OCI-LY1 (cell line): ENCODE measurements around the gene DUSP3.

Experiments
- H2AFZ ChIP-seq: fragments of 200-600 bp; sonication (generic), shearing (Covaris generic); 2 replicates; pipeline ENCODE4 v1.6.0; 2014; ENCODE audit warnings: antibody characterized with exemption, mild to moderate bottlenecking, low read length
- H3F3A ChIP-seq: fragments of 200-600 bp; sonication (generic), shearing (Covaris generic); 2 replicates; pipeline ENCODE4 v1.6.0; 2014; ENCODE audit warnings: mild to moderate bottlenecking, antibody characterized with exemption, low read length, moderate library complexity; ENCODE audit not compliant: insufficient read depth
- H3K27ac ChIP-seq: fragments of 200-600 bp; sonication (generic); 2 replicates; pipeline ENCODE4 v1.5.1; 2014; ENCODE audit warnings: low read length, mixed run types, mild to moderate bottlenecking, low read depth; ENCODE audit not compliant: poor library complexity, severe bottlenecking
- H3K27me3 ChIP-seq: fragments of 200-600 bp; sonication (generic); 2 replicates; pipeline ENCODE4 v1.6.0; 2014; ENCODE audit warnings: antibody characterized with exemption, mild to moderate bottlenecking, low read length, moderate library complexity; ENCODE audit not compliant: insufficient read depth
- H3K36me3 ChIP-seq: fragments of 200-600 bp; sonication (generic); 2 replicates; pipeline ENCODE4 v1.6.1; 2014; ENCODE audit warnings: mild to moderate bottlenecking, antibody characterized with exemption, low read length, moderate library complexity, mixed read lengths; ENCODE audit not compliant: insufficient read depth
- H3K4me1 ChIP-seq: fragments of 200-600 bp; sonication (generic); 2 replicates; pipeline ENCODE4 v1.5.1; 2014; ENCODE audit warnings: mild to moderate bottlenecking, low read length, moderate library complexity; ENCODE audit not compliant: insufficient read depth, severe bottlenecking
- H3K4me2 ChIP-seq: fragments of 200-600 bp; sonication (generic), shearing (Covaris generic); 2 replicates; pipeline ENCODE4 v1.6.1; 2014; ENCODE audit warnings: low read length
- H3K4me3 ChIP-seq: fragments of 200-600 bp; sonication (generic); 2 replicates; pipeline ENCODE4 v1.5.1; 2014; ENCODE audit warnings: low read length, low read depth, mild to moderate bottlenecking, mixed read lengths; ENCODE audit not compliant: poor library complexity, severe bottlenecking
- H3K79me2 ChIP-seq: fragments of 200-600 bp; shearing (Covaris generic); 2 replicates; pipeline ENCODE4 v1.6.1; 2016; ENCODE audit warnings: mixed run types, low read length, mixed read lengths; ENCODE audit not compliant: insufficient read depth
- H3K9ac ChIP-seq: fragments of 200-600 bp; sonication (generic), shearing (Covaris generic); 2 replicates; pipeline ENCODE4 v1.6.1; 2014; ENCODE audit warnings: mild to moderate bottlenecking, low read length, mixed read lengths
- H3K9me2 ChIP-seq: fragments of 200-600 bp; sonication (generic), shearing (Covaris generic); 2 replicates; pipeline ENCODE4 v1.6.1; 2014; ENCODE audit warnings: low read depth, mild to moderate bottlenecking, low read length, mixed read lengths
- H3K9me3 ChIP-seq: fragments of 200-600 bp; shearing (Covaris generic); 2 replicates; pipeline ENCODE4 v1.6.1; 2014; ENCODE audit warnings: low read length, mixed read lengths
- H4K20me1 ChIP-seq: fragments of 200-600 bp; sonication (generic), shearing (Covaris generic); 2 replicates; pipeline ENCODE4 v1.6.0; 2016; ENCODE audit warnings: mild to moderate bottlenecking, low read length; ENCODE audit not compliant: insufficient read depth
- CTCF ChIP-seq: fragments of 200-600 bp; sonication (generic), shearing (Covaris generic); IDR thresholded peaks from 2 replicates; pipeline ENCODE4 v1.5.1; 2017; ENCODE audit warnings: mild to moderate bottlenecking, antibody characterized with exemption, low read length, moderate library complexity, mixed read lengths
- EZH2 ChIP-seq: fragments of 200-600 bp; sonication (generic), shearing (Covaris generic); IDR thresholded peaks from 2 replicates; pipeline ENCODE4 v1.8.0; 2017; ENCODE audit warnings: borderline replicate concordance, mixed run types, mild to moderate bottlenecking, antibody characterized with exemption, low read length, moderate library complexity, mixed read lengths

The DUSP3 gene

GRCh38 chr17:43791589-43791988 lies 12.8 kb upstream of the DUSP3 start:
- H4K20me1 ChIP-seq: no peaks in the 10 kb centered on the region
- no peak overlapping the region for H3K4me3 ChIP-seq
- no peaks in the 10 kb centered on the region for H3K4me1 ChIP-seq
- H3K4me2 ChIP-seq: no peak overlapping the region
- H3K36me3 ChIP-seq: no peaks in the 10 kb centered on the region
- H3K79me2 ChIP-seq: no peaks in the 10 kb centered on the region
- no peak overlapping the region for H3K9ac ChIP-seq
- peaks cover 6% of the 10 kb centered on the region; the same call in 1 of the 2 replicates for H3K27me3 ChIP-seq
- no peaks in the 10 kb centered on the region for H3K9me3 ChIP-seq
- TF ChIP-seq EZH2 (no peak), CTCF (no peak)
- no peaks in the 10 kb centered on the region for H3F3A ChIP-seq
- H3K27ac ChIP-seq: no peak overlapping the region
- H2AFZ ChIP-seq: no peak overlapping the region
- no peaks in the 10 kb centered on the region for H3K9me2 ChIP-seq

GRCh38 chr17:43790311-43790940 lies 11.6 kb upstream of the DUSP3 start:
- Histone ChIP-seq H3K4me2 (no peak overlapping the region), H3K9ac (no peak overlapping the region), H3K27me3 (peaks cover 6% of the 10 kb centered on the region; the same call in 1 of the 2 replicates), H3K4me1 (no peaks in the 10 kb centered on the region), H3K9me3 (no peaks in the 10 kb centered on the region), H3K36me3 (no peaks in the 10 kb centered on the region), H2AFZ (no peak overlapping the region), H4K20me1 (no peaks in the 10 kb centered on the region), H3K4me3 (no peak overlapping the region), H3K27ac (no peak overlapping the region), H3F3A (no peaks in the 10 kb centered on the region), H3K79me2 (no peaks in the 10 kb centered on the region), H3K9me2 (no peaks in the 10 kb centered on the region)
- TF ChIP-seq CTCF: peak; percentile 20; the same call in 1 of the 2 replicates
- no peak for TF ChIP-seq EZH2

GRCh38 chr17:43789482-43789881 lies 10.7 kb upstream of the DUSP3 start:
- TF ChIP-seq EZH2: no peak
- TF ChIP-seq CTCF: no peak
- Histone ChIP-seq H3K4me3 (no peak overlapping the region), H3K9me3 (no peaks in the 10 kb centered on the region), H4K20me1 (no peaks in the 10 kb centered on the region), H3K36me3 (no peaks in the 10 kb centered on the region), H3K9ac (no peak overlapping the region), H3K4me1 (no peaks in the 10 kb centered on the region), H3F3A (no peaks in the 10 kb centered on the region), H3K9me2 (no peaks in the 10 kb centered on the region), H3K79me2 (no peaks in the 10 kb centered on the region), H3K27me3 (peaks cover 6% of the 10 kb centered on the region; the same call in 1 of the 2 replicates), H2AFZ (no peak overlapping the region), H3K27ac (no peak overlapping the region), H3K4me2 (no peak overlapping the region)
